H9 (cell line): ENCODE results near the gene IQGAP3. TPM values are rescaled to one million over a fixed set of nuclear protein-coding genes. Genes with fewer than 3 reads are reported as not detected.

Source experiments
- DNase-seq: peaks from one replicate; pipeline ENCODE4 v3.0.0-alpha.2; 2017
- H2AFZ ChIP-seq: one replicate; pipeline ENCODE4 v1.6.1; 2013; ENCODE audit warnings: mild to moderate bottlenecking, low read length, control low read depth, moderate library complexity
- H2AK5ac ChIP-seq: 2 replicates; pipeline ENCODE4 v1.6.1; 2013; ENCODE audit warnings: low read length, control low read depth, mixed read lengths; ENCODE audit not compliant: insufficient read length
- H2BK120ac ChIP-seq: one replicate; pipeline ENCODE4 v1.6.1; 2013; ENCODE audit warnings: low read depth, mild to moderate bottlenecking, low read length, control low read depth, inconsistent platforms; ENCODE audit not compliant: poor library complexity, severe bottlenecking
- H2BK12ac ChIP-seq: 2 replicates; pipeline ENCODE4 v1.6.1; 2013; ENCODE audit warnings: low read length, control low read depth, mixed read lengths, low read depth; ENCODE audit not compliant: insufficient read length
- H2BK15ac ChIP-seq: 2 replicates; pipeline ENCODE4 v1.6.1; 2013; ENCODE audit warnings: low read depth, low read length, control low read depth
- H2BK20ac ChIP-seq: one replicate; pipeline ENCODE4 v1.6.1; 2013; ENCODE audit warnings: low read depth, mild to moderate bottlenecking, low read length, control low read depth, inconsistent platforms; ENCODE audit not compliant: poor library complexity, severe bottlenecking
- H2BK5ac ChIP-seq: 2 replicates; pipeline ENCODE4 v1.6.1; 2013; ENCODE audit warnings: low read length, control low read depth, mixed read lengths; ENCODE audit not compliant: insufficient read length
- H3K14ac ChIP-seq: 2 replicates; pipeline ENCODE4 v1.6.1; 2013; ENCODE audit warnings: low read length, control low read depth; ENCODE audit not compliant: insufficient read depth
- H3K18ac ChIP-seq: 2 replicates; pipeline ENCODE4 v1.6.1; 2013; ENCODE audit warnings: low read depth, mild to moderate bottlenecking, mixed read lengths, low read length, control low read depth; ENCODE audit not compliant: insufficient read length
- H3K23ac ChIP-seq: 2 replicates; pipeline ENCODE4 v1.6.1; 2013; ENCODE audit warnings: low read length, control low read depth, mixed read lengths, low read depth; ENCODE audit not compliant: insufficient read length
- H3K23me2 ChIP-seq: 2 replicates; pipeline ENCODE4 v1.6.1; 2013; ENCODE audit warnings: low read depth, mild to moderate bottlenecking, mixed read lengths, low read length, control low read depth; ENCODE audit not compliant: insufficient read length, poor library complexity, severe bottlenecking
- H3K27ac ChIP-seq: 2 replicates; pipeline ENCODE4 v1.5.1; 2013; ENCODE audit warnings: low read length, control low read depth, mixed read lengths, low read depth; ENCODE audit not compliant: insufficient read length
- H3K27me3 ChIP-seq: 2 replicates; pipeline ENCODE4 v1.6.1; 2013; ENCODE audit warnings: low read length, control low read depth, inconsistent platforms; ENCODE audit not compliant: insufficient read depth
- H3K4ac ChIP-seq: 2 replicates; pipeline ENCODE4 v1.6.1; 2013; ENCODE audit warnings: low read depth, mild to moderate bottlenecking, control low read depth, inconsistent platforms, low read length, moderate library complexity
- H3K4me1 ChIP-seq: 2 replicates; pipeline ENCODE4 v1.6.1; 2013; ENCODE audit warnings: low read length, control low read depth, inconsistent platforms; ENCODE audit not compliant: insufficient read depth
- H3K4me2 ChIP-seq: 2 replicates; pipeline ENCODE4 v1.6.1; 2013; ENCODE audit warnings: low read length, control low read depth, mixed read lengths; ENCODE audit not compliant: insufficient read length, insufficient read depth
- H3K56ac ChIP-seq: 2 replicates; pipeline ENCODE4 v1.6.1; 2013; ENCODE audit warnings: low read depth, mild to moderate bottlenecking, mixed read lengths, low read length, control low read depth; ENCODE audit not compliant: insufficient read length
- H3K79me1 ChIP-seq: 2 replicates; pipeline ENCODE4 v1.6.1; 2013; ENCODE audit warnings: low read depth, mild to moderate bottlenecking, moderate library complexity, low read length, control low read depth, inconsistent platforms; ENCODE audit not compliant: insufficient read depth, poor library complexity, severe bottlenecking
- H3K79me2 ChIP-seq: 2 replicates; pipeline ENCODE4 v1.6.1; 2013; ENCODE audit warnings: low read length, control low read depth, inconsistent platforms; ENCODE audit not compliant: insufficient read depth
- H3K9ac ChIP-seq: 2 replicates; pipeline ENCODE4 v1.6.1; 2013; ENCODE audit warnings: low read length, control low read depth, mixed read lengths; ENCODE audit not compliant: insufficient read length; ENCODE audit errors: extremely low read depth
- H3K9me3 ChIP-seq: one replicate; pipeline ENCODE4 v1.6.1; 2013; ENCODE audit warnings: low read depth, low read length, inconsistent platforms; ENCODE audit not compliant: control insufficient read depth
- H3T11ph ChIP-seq: one replicate; pipeline ENCODE4 v1.6.1; 2013; ENCODE audit warnings: mild to moderate bottlenecking, low read length, control low read depth, inconsistent platforms
- H4K20me1 ChIP-seq: one replicate; pipeline ENCODE4 v1.6.1; 2013; ENCODE audit not compliant: control insufficient read depth, insufficient read length, insufficient read depth
- H4K5ac ChIP-seq: 2 replicates; pipeline ENCODE4 v1.6.1; 2013; ENCODE audit warnings: low read depth, mild to moderate bottlenecking, mixed read lengths, low read length, control low read depth; ENCODE audit not compliant: insufficient read length
- H4K8ac ChIP-seq: replicated peaks from 2 replicates; pipeline ENCODE4 v1.6.1; 2013; ENCODE audit warnings: low read length, control low read depth, mixed read lengths, low read depth; ENCODE audit not compliant: insufficient read length
- H4K91ac ChIP-seq: 2 replicates; pipeline ENCODE4 v1.6.1; 2013; ENCODE audit warnings: low read depth, mild to moderate bottlenecking, moderate library complexity, mixed read lengths, low read length, control low read depth; ENCODE audit not compliant: insufficient read length
- H3K27ac Mint-ChIP-seq, 3 experiments: 2 replicates in 2 of 3; 3 replicates in 1 of 3; pipeline ENCODE4 v1.8.0; 2020 to 2021; ENCODE audit warnings: mixed read lengths in 3 of 3, mild to moderate bottlenecking in 1 of 3, moderate library complexity in 1 of 3
- H3K27me3 Mint-ChIP-seq: 2 replicates; pipeline ENCODE4 v1.8.0; 2021; ENCODE audit warnings: low read depth, mild to moderate bottlenecking, moderate library complexity, mixed read lengths
- H3K36me3 Mint-ChIP-seq, 3 experiments: 2 replicates in 2 of 3; 3 replicates in 1 of 3; pipeline ENCODE4 v1.8.0; 2020 to 2021; ENCODE audit warnings: low read depth in 3 of 3, mixed read lengths in 3 of 3; ENCODE audit not compliant: insufficient read depth in 1 of 3
- H3K4me1 Mint-ChIP-seq, 2 experiments: 2 replicates each; pipeline ENCODE4 v1.8.0; 2020; ENCODE audit warnings: mixed read lengths in 2 of 2
- H3K4me3 Mint-ChIP-seq, 2 experiments: 2 replicates in 1 of 2; 3 replicates in 1 of 2; pipeline ENCODE4 v1.8.0; 2020 to 2021; ENCODE audit warnings: mild to moderate bottlenecking in 2 of 2, mixed read lengths in 2 of 2, moderate library complexity in 1 of 2
- H3K9me3 Mint-ChIP-seq, 2 experiments: 2 replicates in 1 of 2; 3 replicates in 1 of 2; pipeline ENCODE4 v1.8.0; 2020; ENCODE audit warnings: mild to moderate bottlenecking in 2 of 2, mixed read lengths in 2 of 2, moderate library complexity in 1 of 2
- CTCF ChIP-seq: fragments of 200-600 bp; sonication (generic); conservative IDR thresholded peaks from 3 replicates; pipeline ENCODE4 v1.8.0; 2021; ENCODE audit warnings: antibody characterized with exemption, mild to moderate bottlenecking
- WGBS: extraction: QIAGEN DNeasy Blood & Tissue Kit; methylation state at CpG from one replicate; pipeline ENCODE4 v1.1.7; 2013; ENCODE audit warnings: missing lambda C conversion rate, low lambda C conversion rate, mixed read lengths; ENCODE audit not compliant: insufficient read length; ENCODE audit errors: extremely low coverage; 5-methylcytosine and 5-hydroxymethylcytosine counted together
- total RNA-seq: library from RNA; stranded (reverse); gene quantifications from 2 replicates; pipeline ENCODE4 v1.2.1, GENCODE V29; 2021

The IQGAP3 gene
- total RNA-seq, 1 experiment from 2014 or later = 24.5 TPM

DNA sequence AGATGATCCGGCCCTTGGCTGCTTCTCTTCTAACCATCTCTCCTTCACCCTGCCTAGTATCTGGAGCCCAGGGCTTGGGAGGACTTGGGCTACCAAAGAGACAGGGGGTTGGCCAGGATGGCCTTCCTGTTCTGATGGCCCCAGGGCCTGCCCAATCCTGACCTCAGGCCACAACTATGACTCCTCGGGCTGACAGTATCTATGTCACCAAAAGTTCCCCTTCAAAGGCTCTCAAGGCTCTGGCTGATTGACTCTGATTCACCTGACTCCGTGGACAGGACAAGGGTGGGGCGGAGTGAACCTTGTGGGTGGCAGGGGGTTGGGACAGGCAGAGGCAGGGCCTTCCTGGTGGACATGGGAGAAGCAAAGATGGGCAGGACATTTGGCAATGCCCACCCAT lies 84.5 kb downstream of the IQGAP3 start:
- Histone ChIP-seq H3K14ac (no peak overlapping the region), H3K56ac (no peak overlapping the region), H3K9me3 (no peaks in the 10 kb centered on the region), H3K4me1 (peaks cover 19% of the 10 kb centered on the region), H3K9ac (no peak overlapping the region), H3K79me1 (no peaks in the 10 kb centered on the region), H4K5ac (no peak overlapping the region), H2AFZ (no peak overlapping the region), H3K4ac (no peak overlapping the region), H2AK5ac (no peak overlapping the region), H3T11ph (no peak overlapping the region), H4K20me1 (no peaks in the 10 kb centered on the region), H4K91ac (no peak overlapping the region), H3K27me3 (no peaks in the 10 kb centered on the region), H3K79me2 (no peaks in the 10 kb centered on the region; the same call in 1 of the 2 replicates), H2BK5ac (no peak overlapping the region), H3K23me2 (no peaks in the 10 kb centered on the region), H3K27ac (no peak overlapping the region), H3K4me2 (no peak overlapping the region), H2BK12ac (no peak overlapping the region), H2BK15ac (no peak overlapping the region), H2BK20ac (no peak overlapping the region), H3K18ac (no peak overlapping the region), H3K23ac (no peak overlapping the region), H2BK120ac (no peak overlapping the region), H4K8ac (no peak overlapping the region)
- WGBS = no CpG with 5 or more reads among the region's 4 CpGs
- H3K4me1 Mint-ChIP-seq = peaks cover 45 to 55% of the 10 kb centered on the region in 2 experiments
- TF ChIP-seq CTCF = no peak
- H3K27me3 Mint-ChIP-seq = no peaks in the 10 kb centered on the region
- no peak overlapping the region for H3K27ac Mint-ChIP-seq
- no peaks in the 10 kb centered on the region for H3K9me3 Mint-ChIP-seq
- H3K4me3 Mint-ChIP-seq = no peak overlapping the region
- DNase-seq = no peak
- H3K36me3 Mint-ChIP-seq = peaks cover 0 to 4% (median 2%) of the 10 kb centered on the region in 3 experiments; a peak in 3 of 7 replicates
